ENCODE data around the gene PKLR.

GRCh38 chr1:155284476-155284875 lies 16.8 kb downstream of the PKLR start:
- TF ChIP-seq CTCF (IDR thresholded peaks at IDR 0.05; ENCODE audit: low read length) (no peak), EZH2 (IDR thresholded peaks at IDR 0.05; ENCODE audit: borderline replicate concordance, low read length) (no peak)

All from OCI-LY1 (cell line).